Neural cell (in vitro differentiated cells): ENCODE results near the gene ACOX3. TPM values are rescaled to one million over a fixed set of nuclear protein-coding genes. Genes with fewer than 3 reads are reported as not detected.

Experiments used
- H2AFZ ChIP-seq: fragments of 200-600, 300-800 bp; sonication (generic), shearing (Covaris generic); 2 replicates; pipeline ENCODE4 v1.6.0; 2014; ENCODE audit warnings: low read depth, mild to moderate bottlenecking, antibody characterized with exemption, low read length, moderate library complexity
- H3F3A ChIP-seq: fragments of 200-600 bp; shearing (Covaris generic); 2 replicates; pipeline ENCODE4 v1.6.1; 2016; ENCODE audit warnings: mild to moderate bottlenecking, moderate library complexity, mixed read lengths, antibody characterized with exemption, low read length; ENCODE audit not compliant: insufficient read depth, poor library complexity, severe bottlenecking
- H3K27ac ChIP-seq: fragments of 200-600, 300-800 bp; sonication (generic), shearing (Covaris generic); 2 replicates; pipeline ENCODE4 v1.5.1; 2014; ENCODE audit warnings: mild to moderate bottlenecking, low read length, moderate library complexity
- H3K27me3 ChIP-seq: fragments of 300-800, 200-600 bp; sonication (generic), shearing (Covaris generic); 2 replicates; pipeline ENCODE4 v1.6.0; 2014; ENCODE audit warnings: mild to moderate bottlenecking, low read depth, low read length, moderate library complexity; ENCODE audit not compliant: insufficient read depth
- H3K36me3 ChIP-seq: fragments of 300-800, 200-600 bp; sonication (generic), shearing (Covaris generic); 2 replicates; pipeline ENCODE4 v1.5.1; 2014; ENCODE audit warnings: mild to moderate bottlenecking, antibody characterized with exemption, low read length, moderate library complexity; ENCODE audit not compliant: insufficient read depth
- H3K4me2 ChIP-seq: fragments of 300-800, 200-600 bp; sonication (generic), shearing (Covaris generic); 2 replicates; pipeline ENCODE4 v1.6.0; 2014; ENCODE audit warnings: mild to moderate bottlenecking, low read length
- H3K4me3 ChIP-seq: fragments of 300-800, 200-600 bp; sonication (generic), shearing (Covaris generic); 2 replicates; pipeline ENCODE4 v1.5.1; 2014; ENCODE audit warnings: mild to moderate bottlenecking, low read length, moderate library complexity
- H3K79me2 ChIP-seq: fragments of 200-600 bp; shearing (Covaris generic); replicated peaks from 2 replicates; pipeline ENCODE4 v1.6.0; 2014; ENCODE audit warnings: mild to moderate bottlenecking, low read length, moderate library complexity; ENCODE audit not compliant: insufficient read depth
- H3K9ac ChIP-seq: fragments of 300-800, 200-600 bp; sonication (generic), shearing (Covaris generic); 2 replicates; pipeline ENCODE4 v1.6.1; 2016; ENCODE audit warnings: mild to moderate bottlenecking, low read length, mixed read lengths
- H3K9me2 ChIP-seq: fragments of 200-600 bp; shearing (Covaris generic); 2 replicates; pipeline ENCODE4 v1.6.1; 2016; ENCODE audit warnings: mild to moderate bottlenecking, low read length, mixed read lengths; ENCODE audit not compliant: insufficient read depth
- H3K9me3 ChIP-seq: fragments of 200-600, 300-800 bp; sonication (generic), shearing (Covaris generic); 2 replicates; pipeline ENCODE4 v1.6.1; 2016; ENCODE audit warnings: mild to moderate bottlenecking, mixed run types, low read length, moderate library complexity, mixed read lengths
- H4K20me1 ChIP-seq: fragments of 200-600 bp; shearing (Covaris generic); 2 replicates; pipeline ENCODE4 v1.6.1; 2016; ENCODE audit warnings: mild to moderate bottlenecking, mixed run types; ENCODE audit not compliant: insufficient read depth
- EP300 ChIP-seq: fragments of 450-650 bp; conservative IDR thresholded peaks from 2 replicates; pipeline ENCODE4 v1.6.1; 2014; ENCODE audit warnings: antibody characterized with exemption, mild to moderate bottlenecking, moderate library complexity; ENCODE audit not compliant: poor library complexity, severe bottlenecking
- EZH2 ChIP-seq: fragments of 200-600, 300-800 bp; shearing (Covaris generic), sonication (generic); IDR thresholded peaks from 2 replicates; pipeline ENCODE4 v1.6.1; 2014; ENCODE audit warnings: antibody characterized with exemption, low read length, borderline replicate concordance, mild to moderate bottlenecking; ENCODE audit not compliant: insufficient read depth, poor library complexity, severe bottlenecking
- MXI1 ChIP-seq: fragments of 450-650 bp; conservative IDR thresholded peaks from 2 replicates; pipeline ENCODE4 v1.6.1; 2014; ENCODE audit warnings: antibody characterized with exemption, mild to moderate bottlenecking; ENCODE audit not compliant: poor library complexity, severe bottlenecking
- POLR2AphosphoS5 ChIP-seq: IDR thresholded peaks from 2 replicates; pipeline ENCODE4 v1.6.1; 2012
- RAD21 ChIP-seq: fragments of 450-650 bp; conservative IDR thresholded peaks from 2 replicates; pipeline ENCODE4 v1.6.1; 2014; ENCODE audit warnings: antibody characterized with exemption, mild to moderate bottlenecking, moderate library complexity
- SMC3 ChIP-seq: fragments of 450-650 bp; conservative IDR thresholded peaks from 2 replicates; pipeline ENCODE4 v1.6.1; 2014; ENCODE audit warnings: antibody characterized with exemption, mild to moderate bottlenecking, moderate library complexity; ENCODE audit not compliant: poor library complexity
- TAF1 ChIP-seq: IDR thresholded peaks from 2 replicates; pipeline ENCODE4 v1.6.1; 2012; ENCODE audit warnings: low read depth
- polyA plus RNA-seq: library from polyadenylated mRNA; depleted of rRNA; stranded (reverse); fragments of >200 nt; gene quantifications from 2 replicates; pipeline ENCODE4 v1.2.3, GENCODE V29; 2014
- TF ChIP-seq, protein P1 (sequence below): fragments of 450-650 bp; IDR thresholded peaks from 2 replicates; pipeline ENCODE4 v1.5.1; 2014; ENCODE audit warnings: antibody characterized with exemption, mild to moderate bottlenecking, moderate library complexity; ENCODE audit not compliant: poor library complexity, severe bottlenecking
- TF ChIP-seq, protein P2 (sequence below): IDR thresholded peaks from 2 replicates; pipeline ENCODE4 v1.6.1; 2012; ENCODE audit warnings: borderline replicate concordance

ACOX3 gene
- polyA plus RNA-seq, 1 donor from 2014 or later: 13.2 TPM

DNA sequence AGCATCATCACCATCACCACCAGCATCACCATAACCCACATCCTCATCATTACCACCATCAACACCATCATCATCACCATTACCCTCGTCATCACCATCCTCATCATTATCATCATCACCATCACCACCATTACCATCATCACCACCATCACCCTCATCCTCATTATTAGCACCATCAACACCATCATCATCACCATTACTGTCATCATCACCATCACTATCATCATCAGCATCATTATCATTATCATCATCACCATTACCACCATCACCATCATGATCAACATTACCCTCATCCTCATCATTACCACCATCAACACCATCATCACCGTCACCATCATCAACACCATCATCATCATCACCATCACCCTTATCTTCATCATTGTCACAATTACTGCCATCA is 119.3 kb downstream of the ACOX3 start:
- H3K27me3 ChIP-seq: no peaks in the 10 kb centered on the region
- H3K27ac ChIP-seq: no peak overlapping the region
- H3K9me3 ChIP-seq: no peaks in the 10 kb centered on the region
- no peaks in the 10 kb centered on the region for H3K36me3 ChIP-seq
- H4K20me1 ChIP-seq: no peaks in the 10 kb centered on the region
- TF ChIP-seq POLR2AphosphoS5 (no peak), MXI1 (no peak), TAF1 (no peak), EP300 (no peak), SMC3 (no peak), EZH2 (no peak), RAD21 (no peak)
- TF ChIP-seq, protein P1, sequence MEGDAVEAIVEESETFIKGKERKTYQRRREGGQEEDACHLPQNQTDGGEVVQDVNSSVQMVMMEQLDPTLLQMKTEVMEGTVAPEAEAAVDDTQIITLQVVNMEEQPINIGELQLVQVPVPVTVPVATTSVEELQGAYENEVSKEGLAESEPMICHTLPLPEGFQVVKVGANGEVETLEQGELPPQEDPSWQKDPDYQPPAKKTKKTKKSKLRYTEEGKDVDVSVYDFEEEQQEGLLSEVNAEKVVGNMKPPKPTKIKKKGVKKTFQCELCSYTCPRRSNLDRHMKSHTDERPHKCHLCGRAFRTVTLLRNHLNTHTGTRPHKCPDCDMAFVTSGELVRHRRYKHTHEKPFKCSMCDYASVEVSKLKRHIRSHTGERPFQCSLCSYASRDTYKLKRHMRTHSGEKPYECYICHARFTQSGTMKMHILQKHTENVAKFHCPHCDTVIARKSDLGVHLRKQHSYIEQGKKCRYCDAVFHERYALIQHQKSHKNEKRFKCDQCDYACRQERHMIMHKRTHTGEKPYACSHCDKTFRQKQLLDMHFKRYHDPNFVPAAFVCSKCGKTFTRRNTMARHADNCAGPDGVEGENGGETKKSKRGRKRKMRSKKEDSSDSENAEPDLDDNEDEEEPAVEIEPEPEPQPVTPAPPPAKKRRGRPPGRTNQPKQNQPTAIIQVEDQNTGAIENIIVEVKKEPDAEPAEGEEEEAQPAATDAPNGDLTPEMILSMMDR: no peak
- TF ChIP-seq, protein P2, sequence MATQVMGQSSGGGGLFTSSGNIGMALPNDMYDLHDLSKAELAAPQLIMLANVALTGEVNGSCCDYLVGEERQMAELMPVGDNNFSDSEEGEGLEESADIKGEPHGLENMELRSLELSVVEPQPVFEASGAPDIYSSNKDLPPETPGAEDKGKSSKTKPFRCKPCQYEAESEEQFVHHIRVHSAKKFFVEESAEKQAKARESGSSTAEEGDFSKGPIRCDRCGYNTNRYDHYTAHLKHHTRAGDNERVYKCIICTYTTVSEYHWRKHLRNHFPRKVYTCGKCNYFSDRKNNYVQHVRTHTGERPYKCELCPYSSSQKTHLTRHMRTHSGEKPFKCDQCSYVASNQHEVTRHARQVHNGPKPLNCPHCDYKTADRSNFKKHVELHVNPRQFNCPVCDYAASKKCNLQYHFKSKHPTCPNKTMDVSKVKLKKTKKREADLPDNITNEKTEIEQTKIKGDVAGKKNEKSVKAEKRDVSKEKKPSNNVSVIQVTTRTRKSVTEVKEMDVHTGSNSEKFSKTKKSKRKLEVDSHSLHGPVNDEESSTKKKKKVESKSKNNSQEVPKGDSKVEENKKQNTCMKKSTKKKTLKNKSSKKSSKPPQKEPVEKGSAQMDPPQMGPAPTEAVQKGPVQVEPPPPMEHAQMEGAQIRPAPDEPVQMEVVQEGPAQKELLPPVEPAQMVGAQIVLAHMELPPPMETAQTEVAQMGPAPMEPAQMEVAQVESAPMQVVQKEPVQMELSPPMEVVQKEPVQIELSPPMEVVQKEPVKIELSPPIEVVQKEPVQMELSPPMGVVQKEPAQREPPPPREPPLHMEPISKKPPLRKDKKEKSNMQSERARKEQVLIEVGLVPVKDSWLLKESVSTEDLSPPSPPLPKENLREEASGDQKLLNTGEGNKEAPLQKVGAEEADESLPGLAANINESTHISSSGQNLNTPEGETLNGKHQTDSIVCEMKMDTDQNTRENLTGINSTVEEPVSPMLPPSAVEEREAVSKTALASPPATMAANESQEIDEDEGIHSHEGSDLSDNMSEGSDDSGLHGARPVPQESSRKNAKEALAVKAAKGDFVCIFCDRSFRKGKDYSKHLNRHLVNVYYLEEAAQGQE: no peak
- no peak overlapping the region for H3K4me2 ChIP-seq
- no peaks in the 10 kb centered on the region for H3K79me2 ChIP-seq
- H2AFZ ChIP-seq: no peak overlapping the region
- no peak overlapping the region for H3K4me3 ChIP-seq
- H3F3A ChIP-seq: no peaks in the 10 kb centered on the region
- H3K9me2 ChIP-seq: no peaks in the 10 kb centered on the region
- H3K9ac ChIP-seq: no peak overlapping the region

DNA sequence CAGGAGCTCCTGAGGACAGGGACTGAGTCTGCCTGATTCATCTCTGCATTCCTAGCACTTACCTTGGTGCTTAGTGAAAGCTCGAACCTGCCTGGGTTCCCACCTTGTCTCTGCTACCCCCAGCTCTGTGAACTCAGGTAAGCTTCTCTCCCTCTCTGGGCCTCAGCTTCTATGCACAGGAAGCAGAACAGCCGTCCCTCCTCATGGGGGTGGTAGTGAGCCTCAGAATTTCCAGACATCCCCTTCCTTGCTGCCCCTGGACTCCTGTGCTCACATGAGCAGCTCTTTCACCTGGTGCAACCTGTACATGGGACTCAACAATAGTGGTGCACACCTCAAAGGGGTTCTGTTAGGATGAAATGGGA is 120.2 kb downstream of the ACOX3 start:
- Histone ChIP-seq H3K27ac (no peak overlapping the region), H4K20me1 (no peaks in the 10 kb centered on the region), H3K36me3 (no peaks in the 10 kb centered on the region), H3K27me3 (no peaks in the 10 kb centered on the region), H2AFZ (no peak overlapping the region), H3K9me2 (no peaks in the 10 kb centered on the region), H3K4me3 (no peak overlapping the region), H3F3A (no peaks in the 10 kb centered on the region), H3K4me2 (no peak overlapping the region), H3K9me3 (no peaks in the 10 kb centered on the region), H3K79me2 (no peaks in the 10 kb centered on the region), H3K9ac (no peak overlapping the region)
- TF ChIP-seq TAF1: no peak
- TF ChIP-seq, protein P2: no peak
- no peak for TF ChIP-seq EZH2
- TF ChIP-seq EP300: no peak
- no peak for TF ChIP-seq SMC3
- TF ChIP-seq, protein P1: no peak
- TF ChIP-seq RAD21: no peak
- no peak for TF ChIP-seq MXI1
- TF ChIP-seq POLR2AphosphoS5: no peak
